Uterus (tissue), 4 donors: ENCODE data around the gene CACNA1B. TPM values are rescaled to one million over a fixed set of nuclear protein-coding genes. Genes with fewer than 3 reads are reported as not detected.
"Not testable (repeated sequence)": the region's sequence is repeated elsewhere in the genome, so short reads cannot be mapped to it uniquely, and the experiment has no call there.

Source experiments
- DNase-seq, 2 donors: peaks; one replicate each; pipeline ENCODE4 v3.0.0-alpha.2; 2019 to 2020
- H3K27ac ChIP-seq, 2 donors: fragments of 200-600 bp; sonication (generic); 1 replicate in 1 of 2; 2 replicates in 1 of 2; pipeline ENCODE4 v1.5.1; 2016 to 2018
- H3K27me3 ChIP-seq, 2 donors: fragments of 200-600 bp; sonication (generic); one replicate each; pipeline ENCODE4 v1.5.1; 2018 to 2019; ENCODE audit warnings: control low read depth in 1 of 2
- H3K36me3 ChIP-seq, 2 donors: fragments of 200-600 bp; sonication (generic); one replicate each; pipeline ENCODE4 v1.5.1; 2019; ENCODE audit warnings: control low read depth in 1 of 2
- H3K4me1 ChIP-seq, 2 donors: fragments of 200-600 bp; sonication (generic); one replicate each; pipeline ENCODE4 v1.5.1; 2018 to 2019; ENCODE audit warnings: control low read depth in 1 of 2
- H3K4me3 ChIP-seq, 2 donors: fragments of 200-600 bp; sonication (generic); 1 replicate in 1 of 2; 2 replicates in 1 of 2; pipeline ENCODE4 v1.5.1; 2018 to 2019; ENCODE audit warnings: mild to moderate bottlenecking in 1 of 2
- H3K9me3 ChIP-seq, 2 donors: fragments of 200-600 bp; sonication (generic); one replicate each; pipeline ENCODE4 v1.5.1; 2019; ENCODE audit warnings: control low read depth in 1 of 2
- CTCF ChIP-seq, 4 experiments: fragments of 200-600 bp in 2 of 4; fragments of 450-650 bp in 2 of 4; sonication (generic) in 2 of 4; IDR thresholded peaks; one replicate each; pipeline ENCODE4 v1.5.1; 2016 to 2019; ENCODE audit warnings: antibody characterized with exemption in 4 of 4, mild to moderate bottlenecking in 2 of 4, moderate library complexity in 1 of 4
- intact Hi-C: fragments of 100-400 bp; cut with DNase I; formaldehyde crosslinking; loops from one replicate; pipeline ENCODE4 v1.15.1; 2023; ENCODE audit warnings: low total_unique reads
- microRNA counts, 2 donors: library from miRNA; unstranded; fragments of <30 nt; microRNA quantifications; one replicate each; lab custom pipeline; 2016 to 2017
- microRNA-seq: library from miRNA; unstranded; fragments of <30 nt; microRNA quantifications from one replicate; pipeline ENCODE4, GENCODE V29; 2016; ENCODE audit warnings: borderline microRNAs expressed, borderline replicate concordance
- small RNA-seq: library from RNA; depleted of rRNA; stranded (forward); fragments of <200 nt; gene quantifications from one replicate; pipeline ENCODE3, GENCODE V24; 2016
- total RNA-seq, 4 donors: library from RNA; depleted of rRNA in 3 of 4; stranded (reverse); fragments of >200 nt in 3 of 4; gene quantifications; one replicate each; pipeline versions ENCODE4 v1.1.0 to v1.2.4, GENCODE V29; 2014 to 2023
- donor health status: DM: yes; HTN: yes; CAD: no.

CACNA1B gene
- total RNA-seq, 4 donors from 2014 or later: 0.12 to 0.97 TPM; not detected in 2

GRCh38 chr9:138140980-138141379 lies 263.4 kb downstream of the CACNA1B start:
- H3K9me3 ChIP-seq, H3K27ac ChIP-seq, intact Hi-C loops, DNase-seq, H3K4me3 ChIP-seq, H3K27me3 ChIP-seq, H3K4me1 ChIP-seq, H3K36me3 ChIP-seq: not testable (repeated sequence)

GRCh38 chr9:138142528-138143244 lies 265.1 kb downstream of the CACNA1B start:
- intact Hi-C loops, H3K27me3 ChIP-seq, H3K9me3 ChIP-seq, H3K4me1 ChIP-seq, H3K27ac ChIP-seq, H3K36me3 ChIP-seq, H3K4me3 ChIP-seq, DNase-seq: not testable (repeated sequence)

GRCh38 chr9:138143491-138143890 lies 265.9 kb downstream of the CACNA1B start:
- H3K4me3 ChIP-seq, H3K27ac ChIP-seq, H3K4me1 ChIP-seq, H3K27me3 ChIP-seq, H3K9me3 ChIP-seq, H3K36me3 ChIP-seq, DNase-seq, intact Hi-C loops: not testable (repeated sequence)

- H3K4me3 ChIP-seq, H3K9me3 ChIP-seq, H3K4me1 ChIP-seq, intact Hi-C loops, H3K36me3 ChIP-seq, H3K27me3 ChIP-seq, H3K27ac ChIP-seq: not testable (repeated sequence)
- DNase-seq: peak in 1 of 2 donors; percentile 41
These were observed 270.0 kb downstream of the CACNA1B start for GRCh38 chr9:138147556-138147955.

GRCh38 chr9:138149672-138150656 lies 272.4 kb downstream of the CACNA1B start:
- H3K36me3 ChIP-seq, H3K27me3 ChIP-seq, H3K27ac ChIP-seq, H3K9me3 ChIP-seq, intact Hi-C loops, H3K4me1 ChIP-seq: not testable (repeated sequence)
- H3K4me3 ChIP-seq: peak overlapping the region in 1 of 2 donors; percentile 18
- TF ChIP-seq CTCF (IDR thresholded peaks at IDR 0.05): peak in 2 of 4 experiments; percentile 14 to 17
- peak in 1 of 2 donors; percentile 20 for DNase-seq

- H3K9me3 ChIP-seq, intact Hi-C loops, H3K27ac ChIP-seq, H3K27me3 ChIP-seq, H3K4me1 ChIP-seq, H3K36me3 ChIP-seq, H3K4me3 ChIP-seq, DNase-seq: not testable (repeated sequence)
These were observed 278.2 kb downstream of the CACNA1B start for GRCh38 chr9:138155788-138156187.

- H3K27ac ChIP-seq, H3K4me3 ChIP-seq, H3K4me1 ChIP-seq, H3K27me3 ChIP-seq, DNase-seq, intact Hi-C loops, H3K9me3 ChIP-seq, H3K36me3 ChIP-seq: not testable (repeated sequence)
These were observed 289.2 kb downstream of the CACNA1B start for GRCh38 chr9:138166793-138167192.

MicroRNAs within 50 kb of the gene (microRNA counts, 767-probe panel; counts per million panel counts)
- 0 counts per million in 2 donors for microRNA hsa-miR-602 (lab: Ali Mortazavi, UCI)

Small RNA genes within 50 kb of the gene (microRNA-seq; reads per million reads assigned to microRNA genes)
- gene MIR602: not detected

Small RNA genes within 50 kb of the gene (small RNA-seq; reads per million reads assigned to genes)
- not detected for gene AL591424.2
- not detected for gene MIR602
